ENCODE measurements around the gene TRIM34. TPM values are rescaled to one million over a fixed set of nuclear protein-coding genes. Genes with fewer than 3 reads are reported as not detected.

Gene TRIM34
- polyA plus RNA-seq, 2 of the 4 experiments (the other 2 are of a cell fraction), result 6.8 to 15.2 TPM

- no peak for TF ChIP-seq ELK1 (IDR thresholded peaks at IDR 0.05; ENCODE audit: low read depth, low read length)
- TF ChIP-seq RARB (CRISPR knock-in tag; IDR thresholded peaks at IDR 0.05), result no peak
- no peak for TF ChIP-seq BCL3 (IDR thresholded peaks at IDR 0.05)
- no peak for TF ChIP-seq JUNB (IDR thresholded peaks at IDR 0.05)
- no peak for TF ChIP-seq FOSL2 (IDR thresholded peaks at IDR 0.05)
- no peak for TF ChIP-seq FOSL2 (CRISPR knock-in tag; IDR thresholded peaks at IDR 0.05)
- no peak for TF ChIP-seq CEBPB (IDR thresholded peaks at IDR 0.05)
- TF ChIP-seq POLR2A (IDR thresholded peaks at IDR 0.05; ENCODE audit: low read length), result no peak
Measured at GRCh38 chr11:5691964-5692361, 67.2 kb downstream of the TRIM34 start (continued).

Other genes starting within 250 kb of the TRIM34 start
- not detected in 2 replicates for gene OR51M1, start 241.2 kb upstream of the TRIM34 start, polyA plus RNA-seq (2011; rRNA removed)
- not detected in 3 replicates for gene OR51M1, start 241.2 kb upstream of the TRIM34 start, polyA plus RNA-seq (2017; fragmentation: RNase III; extraction: RNeasy Plus Mini Kit Qiagen cat#74134 plus additional on column Dnase treatment)
- not detected in 2 replicates for gene OR51Q1, start 202.9 kb upstream of the TRIM34 start, polyA plus RNA-seq (2011; rRNA removed)
- gene OR51Q1, start 202.9 kb upstream of the TRIM34 start, polyA plus RNA-seq (2017; fragmentation: RNase III; extraction: RNeasy Plus Mini Kit Qiagen cat#74134 plus additional on column Dnase treatment), result not detected in 3 replicates
- not detected in 2 replicates for gene OR51I1, start 183.5 kb upstream of the TRIM34 start, polyA plus RNA-seq (2011; rRNA removed)
- not detected in 3 replicates for gene OR51I1, start 183.5 kb upstream of the TRIM34 start, polyA plus RNA-seq (2017; fragmentation: RNase III; extraction: RNeasy Plus Mini Kit Qiagen cat#74134 plus additional on column Dnase treatment)
- gene OR51I2, start 175.7 kb upstream of the TRIM34 start, polyA plus RNA-seq (2011; rRNA removed), result not detected in 2 replicates
- gene OR51I2, start 175.7 kb upstream of the TRIM34 start, polyA plus RNA-seq (2017; fragmentation: RNase III; extraction: RNeasy Plus Mini Kit Qiagen cat#74134 plus additional on column Dnase treatment), result not detected in 3 replicates
- gene OR52D1, start 136.3 kb upstream of the TRIM34 start, polyA plus RNA-seq (2011; rRNA removed), result not detected in 2 replicates
- not detected in 3 replicates for gene OR52D1, start 136.3 kb upstream of the TRIM34 start, polyA plus RNA-seq (2017; fragmentation: RNase III; extraction: RNeasy Plus Mini Kit Qiagen cat#74134 plus additional on column Dnase treatment)
- not detected in 2 replicates for gene UBQLN3, start 115.0 kb upstream of the TRIM34 start, polyA plus RNA-seq (2011; rRNA removed)
- gene UBQLN3, start 115.0 kb upstream of the TRIM34 start, polyA plus RNA-seq (2017; fragmentation: RNase III; extraction: RNeasy Plus Mini Kit Qiagen cat#74134 plus additional on column Dnase treatment), result not detected in 3 replicates
- 0.41 and 0.71 TPM in 2 replicates for gene UBQLNL, start 108.3 kb upstream of the TRIM34 start, polyA plus RNA-seq (2011; rRNA removed)
- 0.06 to 0.13 TPM (median 0.12 TPM) in 3 replicates for gene UBQLNL, start 108.3 kb upstream of the TRIM34 start, polyA plus RNA-seq (2017; fragmentation: RNase III; extraction: RNeasy Plus Mini Kit Qiagen cat#74134 plus additional on column Dnase treatment)
- gene OR52H1, start 76.5 kb upstream of the TRIM34 start, polyA plus RNA-seq (2011; rRNA removed), result not detected in 2 replicates
- not detected in 3 replicates for gene OR52H1, start 76.5 kb upstream of the TRIM34 start, polyA plus RNA-seq (2017; fragmentation: RNase III; extraction: RNeasy Plus Mini Kit Qiagen cat#74134 plus additional on column Dnase treatment)
- gene OR52B6, start 44.1 kb upstream of the TRIM34 start, polyA plus RNA-seq (2011; rRNA removed), result not detected in 2 replicates
- not detected in 3 replicates for gene OR52B6, start 44.1 kb upstream of the TRIM34 start, polyA plus RNA-seq (2017; fragmentation: RNase III; extraction: RNeasy Plus Mini Kit Qiagen cat#74134 plus additional on column Dnase treatment)
- 44.1 and 52.8 TPM in 2 replicates for gene TRIM6, start 28.4 kb upstream of the TRIM34 start, polyA plus RNA-seq (2011; rRNA removed)
- gene TRIM6, start 28.4 kb upstream of the TRIM34 start, polyA plus RNA-seq (2017; fragmentation: RNase III; extraction: RNeasy Plus Mini Kit Qiagen cat#74134 plus additional on column Dnase treatment), result 22.6 to 27.5 TPM (median 22.9 TPM) in 3 replicates
- 30.5 and 32.6 TPM in 2 replicates for gene TRIM5, start 60.1 kb downstream of the TRIM34 start, polyA plus RNA-seq (2011; rRNA removed)
- gene TRIM5, start 60.1 kb downstream of the TRIM34 start, polyA plus RNA-seq (2017; fragmentation: RNase III; extraction: RNeasy Plus Mini Kit Qiagen cat#74134 plus additional on column Dnase treatment), result 19.6 to 22.8 TPM (median 21.9 TPM) in 3 replicates
- 2.4 and 2.7 TPM in 2 replicates for gene TRIM22, start 64.8 kb downstream of the TRIM34 start, polyA plus RNA-seq (2011; rRNA removed)
- gene TRIM22, start 64.8 kb downstream of the TRIM34 start, polyA plus RNA-seq (2017; fragmentation: RNase III; extraction: RNeasy Plus Mini Kit Qiagen cat#74134 plus additional on column Dnase treatment), result 1.2 to 1.5 TPM (median 1.4 TPM) in 3 replicates
- not detected in 2 replicates for gene OR56B1, start 111.4 kb downstream of the TRIM34 start, polyA plus RNA-seq (2011; rRNA removed)
- not detected in 3 replicates for gene OR56B1, start 111.4 kb downstream of the TRIM34 start, polyA plus RNA-seq (2017; fragmentation: RNase III; extraction: RNeasy Plus Mini Kit Qiagen cat#74134 plus additional on column Dnase treatment)
- gene OR52N4, start 129.2 kb downstream of the TRIM34 start, polyA plus RNA-seq (2011; rRNA removed), result not detected in 2 replicates
- gene OR52N4, start 129.2 kb downstream of the TRIM34 start, polyA plus RNA-seq (2017; fragmentation: RNase III; extraction: RNeasy Plus Mini Kit Qiagen cat#74134 plus additional on column Dnase treatment), result not detected in 3 replicates
- gene OR52N5, start 158.4 kb downstream of the TRIM34 start, polyA plus RNA-seq (2011; rRNA removed), result not detected in 2 replicates
- not detected in 3 replicates for gene OR52N5, start 158.4 kb downstream of the TRIM34 start, polyA plus RNA-seq (2017; fragmentation: RNase III; extraction: RNeasy Plus Mini Kit Qiagen cat#74134 plus additional on column Dnase treatment)
- gene OR52N1, start 166.3 kb downstream of the TRIM34 start, polyA plus RNA-seq (2011; rRNA removed), result not detected in 2 replicates
- gene OR52N1, start 166.3 kb downstream of the TRIM34 start, polyA plus RNA-seq (2017; fragmentation: RNase III; extraction: RNeasy Plus Mini Kit Qiagen cat#74134 plus additional on column Dnase treatment), result not detected in 3 replicates
- not detected in 2 replicates for gene OR52N2, start 183.9 kb downstream of the TRIM34 start, polyA plus RNA-seq (2011; rRNA removed)
- not detected in 3 replicates for gene OR52N2, start 183.9 kb downstream of the TRIM34 start, polyA plus RNA-seq (2017; fragmentation: RNase III; extraction: RNeasy Plus Mini Kit Qiagen cat#74134 plus additional on column Dnase treatment)
- gene OR52E6, start 216.9 kb downstream of the TRIM34 start, polyA plus RNA-seq (2011; rRNA removed), result not detected in 2 replicates
- gene OR52E6, start 216.9 kb downstream of the TRIM34 start, polyA plus RNA-seq (2017; fragmentation: RNase III; extraction: RNeasy Plus Mini Kit Qiagen cat#74134 plus additional on column Dnase treatment), result not detected in 3 replicates
- not detected in 2 replicates for gene OR52E8, start 232.7 kb downstream of the TRIM34 start, polyA plus RNA-seq (2011; rRNA removed)
- not detected in 3 replicates for gene OR52E8, start 232.7 kb downstream of the TRIM34 start, polyA plus RNA-seq (2017; fragmentation: RNase III; extraction: RNeasy Plus Mini Kit Qiagen cat#74134 plus additional on column Dnase treatment)